ENCODE measurements around the gene LRPAP1.

The LRPAP1 gene

DNA sequence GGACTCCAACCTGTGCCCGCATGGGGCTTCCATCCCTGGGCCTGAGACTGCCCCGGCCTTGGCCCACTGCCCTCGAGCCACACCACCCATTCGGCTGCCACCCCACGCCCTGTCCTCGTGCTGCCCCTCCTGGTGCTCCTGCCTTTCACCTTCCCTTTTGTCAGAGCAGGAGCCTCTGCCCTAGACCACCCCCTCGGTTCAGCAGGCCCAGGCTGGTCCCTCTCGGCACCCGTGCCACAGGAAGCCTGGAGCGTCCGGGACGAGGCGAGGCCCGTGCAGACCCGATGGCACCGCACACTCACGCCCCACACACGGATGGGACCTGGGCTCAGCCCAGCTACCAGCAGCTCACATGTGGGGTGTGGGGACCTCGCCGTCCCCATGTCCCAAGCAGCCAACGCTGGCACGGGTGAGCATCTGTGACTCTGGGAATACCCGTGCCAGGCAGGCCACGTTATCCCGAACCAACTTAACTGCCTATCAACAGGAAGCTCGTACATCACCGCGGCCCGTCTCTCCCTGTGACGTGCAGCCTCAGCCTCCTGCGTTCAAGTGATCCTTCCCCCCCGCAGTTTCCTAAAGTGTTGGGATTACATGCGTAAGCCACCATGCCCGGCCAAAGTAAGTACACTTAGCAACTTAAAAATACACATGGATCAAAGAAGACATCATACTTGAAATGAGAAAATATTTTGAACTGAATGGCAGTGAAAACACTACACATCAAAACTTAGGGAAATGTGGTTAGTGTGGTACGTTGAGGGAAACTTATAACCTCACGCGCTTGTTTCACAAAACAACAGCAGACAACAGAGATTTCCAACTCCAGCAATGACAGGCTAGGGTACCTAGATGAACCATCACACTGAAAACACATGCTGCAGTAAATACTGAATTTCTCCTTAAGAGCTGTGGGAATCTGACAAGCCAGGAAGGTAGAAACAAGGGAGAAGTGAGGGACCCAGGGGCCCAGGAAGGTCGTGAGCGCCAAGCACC is 29.0 kb downstream of the LRPAP1 start:
- in situ Hi-C loops (cut with MboI; ENCODE audit: low sequenced_read_pairs): no loop called here

GRCh38 chr4:3501825-3502425 is 30.3 kb downstream of the LRPAP1 start:
- in situ Hi-C loops (cut with MboI; ENCODE audit: low sequenced_read_pairs): no loop called here

DNA sequence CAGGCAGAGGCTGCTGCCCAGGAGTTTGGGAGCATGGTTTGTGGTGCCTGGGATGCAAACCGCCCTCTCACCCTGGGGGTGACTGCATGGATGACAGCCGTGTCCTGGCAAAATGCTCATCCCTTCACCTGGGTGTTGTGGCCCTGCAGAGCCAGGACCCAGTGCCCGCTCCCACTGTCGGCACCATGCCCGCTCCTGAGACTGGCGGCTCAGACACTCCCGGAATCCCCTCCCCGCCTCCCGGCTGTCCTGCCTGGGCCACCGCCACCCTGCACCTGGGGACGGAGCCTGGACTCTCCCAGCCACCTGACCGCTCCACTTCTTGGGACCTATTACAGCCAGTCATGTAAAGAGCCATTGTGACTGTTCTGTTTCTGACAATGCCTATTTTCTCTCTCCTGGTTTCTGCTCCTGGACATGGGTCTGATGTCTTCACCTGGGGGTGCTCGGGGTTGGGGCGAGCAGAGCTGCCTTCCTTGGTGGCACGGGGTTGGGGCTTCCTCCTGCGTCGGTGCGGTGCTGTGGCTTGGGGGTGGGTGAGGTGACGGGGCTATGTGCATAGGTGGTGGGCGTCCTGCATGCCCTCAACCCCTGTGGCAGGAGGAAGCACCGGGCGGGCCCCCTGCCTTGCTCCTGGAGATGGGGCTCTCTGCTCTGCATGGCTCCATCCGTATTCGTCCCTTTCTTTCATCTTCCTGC is 30.9 kb downstream of the LRPAP1 start:
- in situ Hi-C loops (cut with MboI; ENCODE audit: low sequenced_read_pairs): no loop called here

DNA sequence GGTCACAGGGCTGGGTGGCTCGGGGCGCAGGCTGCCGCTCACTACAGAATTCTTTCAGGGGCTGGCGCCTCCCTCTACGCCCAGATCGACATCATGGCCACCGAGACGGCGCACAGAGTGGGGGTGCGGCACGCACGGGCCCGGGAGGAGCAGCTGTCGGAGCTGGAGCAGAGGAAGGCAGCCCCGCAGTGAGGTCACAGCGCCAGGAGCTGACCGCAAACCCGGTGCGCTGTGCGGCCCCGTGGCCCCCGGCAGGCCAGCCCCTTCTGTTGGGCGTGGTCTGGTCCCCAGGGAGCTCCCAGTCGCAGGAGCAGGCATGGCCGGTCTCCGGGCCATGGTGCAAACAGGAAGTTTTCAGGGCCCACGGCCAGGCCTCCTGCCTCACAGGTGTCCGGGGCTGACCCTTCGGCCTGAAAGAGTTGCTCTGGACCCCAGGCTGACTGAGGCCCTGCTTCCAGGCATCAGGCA is 31.6 kb downstream of the LRPAP1 start:
- in situ Hi-C loops (cut with MboI; ENCODE audit: low sequenced_read_pairs): no loop called here

- in situ Hi-C loops (cut with MboI; ENCODE audit: low sequenced_read_pairs): no loop called here
Observed at GRCh38 chr4:3500111-3500510, 32.1 kb downstream of the LRPAP1 start.

DNA sequence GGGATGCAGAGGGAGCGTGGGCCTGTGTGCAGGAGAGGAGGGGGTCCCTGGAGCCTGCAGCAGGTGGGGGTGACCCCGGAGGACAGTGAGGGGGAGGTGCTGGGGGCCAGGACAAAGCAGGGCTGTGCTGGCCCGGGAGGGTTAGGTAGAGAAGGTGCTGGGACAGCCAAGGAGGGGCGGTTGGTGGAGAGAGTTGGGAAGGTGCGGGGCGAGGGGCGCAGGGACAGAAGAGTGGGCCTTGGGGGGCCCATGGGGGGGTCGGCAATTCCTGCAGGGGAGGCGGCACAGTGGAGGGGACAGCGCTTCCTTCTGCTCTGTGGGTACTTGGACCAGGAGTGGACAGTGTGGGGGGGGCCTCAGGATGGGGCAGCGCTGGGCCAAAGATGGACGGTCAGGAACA is 32.5 kb downstream of the LRPAP1 start:
- in situ Hi-C loops (cut with MboI; ENCODE audit: low sequenced_read_pairs): no loop called here

- in situ Hi-C loops (cut with MboI; ENCODE audit: low sequenced_read_pairs): no loop called here
Observed at GRCh38 chr4:3498901-3499510, 33.2 kb downstream of the LRPAP1 start.

DNA sequence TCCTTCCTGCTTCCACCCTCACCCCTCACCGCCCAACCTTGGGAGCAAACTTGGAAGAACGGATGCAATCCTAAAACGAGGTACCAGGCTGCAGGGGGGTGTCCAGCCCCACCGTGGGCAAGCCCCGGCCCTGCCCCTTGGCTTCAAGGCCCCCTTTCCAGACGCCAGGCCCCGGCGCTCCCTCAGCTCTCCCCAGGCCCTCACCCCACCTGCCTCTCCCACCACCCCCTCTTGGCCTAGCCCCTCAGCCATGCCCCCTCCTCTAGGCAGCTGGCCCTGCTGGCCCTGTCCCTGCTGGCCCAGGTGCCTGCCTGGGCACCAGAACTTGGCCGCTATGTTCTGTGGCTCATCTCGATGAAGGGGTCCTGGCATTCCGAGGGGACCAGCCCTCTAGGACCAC is 33.8 kb downstream of the LRPAP1 start:
- in situ Hi-C loops (cut with MboI; ENCODE audit: low sequenced_read_pairs): no loop called here

GRCh38 chr4:3497523-3498389 is 34.5 kb downstream of the LRPAP1 start:
- in situ Hi-C loops (cut with MboI; ENCODE audit: low sequenced_read_pairs): no loop called here

GRCh38 chr4:3497095-3497494 is 35.1 kb downstream of the LRPAP1 start:
- in situ Hi-C loops (cut with MboI; ENCODE audit: low sequenced_read_pairs): no loop called here

DNA sequence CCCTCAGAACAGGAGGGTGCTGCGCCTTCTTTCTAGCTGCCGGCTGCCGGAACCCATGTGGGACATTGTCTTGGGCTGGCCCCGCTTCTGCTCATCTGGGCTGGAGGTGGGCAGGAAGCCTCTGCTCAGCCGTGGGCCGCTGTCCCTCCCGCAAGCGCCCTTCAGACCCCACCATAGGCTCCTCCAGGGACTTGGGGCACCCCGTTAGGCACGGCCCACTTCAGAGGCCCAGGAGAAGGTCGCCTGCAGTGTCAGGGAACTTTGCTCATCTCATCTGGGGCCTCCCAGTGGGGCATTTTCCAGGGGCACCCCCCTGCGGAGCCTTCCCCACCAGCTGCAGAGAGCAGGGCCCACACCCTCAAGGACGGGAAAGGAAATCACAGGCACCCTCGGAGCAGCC is 36.2 kb downstream of the LRPAP1 start:
- in situ Hi-C loops (cut with MboI; ENCODE audit: low sequenced_read_pairs): no loop called here

- in situ Hi-C loops (cut with MboI; ENCODE audit: low sequenced_read_pairs): no loop called here
Observed at GRCh38 chr4:3495204-3495975, 36.8 kb downstream of the LRPAP1 start.

GRCh38 chr4:3494462-3494871 is 37.8 kb downstream of the LRPAP1 start:
- in situ Hi-C loops (cut with MboI; ENCODE audit: low sequenced_read_pairs): no loop called here

- in situ Hi-C loops (cut with MboI; ENCODE audit: low sequenced_read_pairs): no loop called here
Observed at GRCh38 chr4:3493720-3494461, 38.3 kb downstream of the LRPAP1 start.

- in situ Hi-C loops (cut with MboI; ENCODE audit: low sequenced_read_pairs): no loop called here
Observed at GRCh38 chr4:3492741-3493719, 39.2 kb downstream of the LRPAP1 start.

GRCh38 chr4:3491681-3492405 is 40.4 kb downstream of the LRPAP1 start:
- in situ Hi-C loops (cut with MboI; ENCODE audit: low sequenced_read_pairs): no loop called here

DNA sequence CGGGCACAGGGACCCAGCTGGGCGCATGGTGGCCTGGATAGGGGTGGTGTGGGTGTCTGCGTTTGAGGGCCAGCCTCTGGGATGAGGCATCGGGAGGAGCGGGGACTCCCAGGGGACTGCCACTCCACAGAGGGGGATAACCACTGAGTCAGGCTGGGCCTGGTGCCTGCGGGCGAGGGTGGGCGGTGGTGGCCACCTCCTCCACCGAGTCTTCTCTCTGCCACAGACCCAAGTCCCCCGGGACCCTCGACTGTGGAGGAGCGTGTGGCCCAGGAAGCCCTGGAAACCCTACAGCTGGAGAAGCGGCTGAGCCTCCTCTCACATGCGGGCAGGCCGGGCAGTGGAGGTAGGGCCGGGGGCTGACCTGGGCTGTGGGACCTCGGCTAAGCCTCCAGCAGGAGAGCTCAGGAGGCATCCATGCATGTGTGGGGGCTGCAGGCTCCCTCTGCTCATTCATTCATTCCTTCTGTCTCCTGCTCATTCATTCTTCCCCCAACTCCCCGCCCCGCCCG is 42.7 kb downstream of the LRPAP1 start:
- in situ Hi-C loops (cut with MboI; ENCODE audit: low sequenced_read_pairs): no loop called here

Data from hTERT RPE-1 (cell line).